Panc1 (cell line): Measurements from ENCODE around the gene CIB4. TPM values are rescaled to one million over a fixed set of nuclear protein-coding genes. Genes with fewer than 3 reads are reported as not detected.

Source experiments
- ATAC-seq: fragments of 200-7000 bp; cut with Tn5 transposase; 2 replicates; pipeline ENCODE4 v1.9.1; 2020; ENCODE audit warnings: mild to moderate bottlenecking, moderate library complexity
- BruUV-seq: library from RNA; stranded (reverse); fragments of 400-500 nt; replicated peaks from 2 replicates; lab custom pipeline; 2021; lab: Mats Ljungman, UMichigan
- CTCF ChIA-PET: fragments of 300-600 bp; sonication (Branson Sonifier 250); formaldehyde crosslinking; loops from one replicate; lab custom pipeline; 2022; ENCODE audit warnings: antibody characterized with exemption; lab: Charles Lee
- POLR2A ChIA-PET: fragments of 300-600 bp; sonication (Branson Sonifier 250); formaldehyde crosslinking; loops from one replicate; lab custom pipeline; 2022; ENCODE audit warnings: antibody characterized with exemption; lab: Charles Lee
- DNase-seq: peaks from one replicate; pipeline ENCODE4 v3.0.0-alpha.2; 2010; ENCODE audit warnings: low read depth, low spot score
- H3K27ac ChIP-seq: 2 replicates; pipeline ENCODE4 v1.5.1; 2011; ENCODE audit warnings: mild to moderate bottlenecking, low read length, inconsistent platforms
- H3K27me3 ChIP-seq: fragments of 200-500 bp; sonication (Bioruptor generic); 2 replicates; pipeline ENCODE4 v1.6.0; 2014; ENCODE audit warnings: low read length, inconsistent platforms; ENCODE audit not compliant: control insufficient read depth, insufficient read depth
- H3K36me3 ChIP-seq: fragments of 200-500 bp; sonication (Bioruptor generic); 2 replicates; pipeline ENCODE4 v1.5.1; 2014; ENCODE audit warnings: inconsistent platforms, mild to moderate bottlenecking, low read length, moderate library complexity; ENCODE audit not compliant: control insufficient read depth, insufficient read depth
- H3K4me1 ChIP-seq: 2 replicates; pipeline ENCODE4 v1.5.1; 2011; ENCODE audit warnings: inconsistent platforms, mild to moderate bottlenecking, low read length, moderate library complexity; ENCODE audit not compliant: control insufficient read depth, insufficient read depth
- H3K4me3 ChIP-seq, 2 experiments: 2 replicates each; pipeline ENCODE4 v1.5.1; 2011 to 2012; ENCODE audit warnings: low read depth in 2 of 2, low read length in 2 of 2, mild to moderate bottlenecking in 2 of 2, inconsistent platforms in 1 of 2, moderate library complexity in 1 of 2
- H3K9me3 ChIP-seq: fragments of 200-500 bp; sonication (Bioruptor generic); 2 replicates; pipeline ENCODE4 v1.5.1; 2014; ENCODE audit warnings: low read depth, mild to moderate bottlenecking, inconsistent platforms, low read length, moderate library complexity; ENCODE audit not compliant: control insufficient read depth, insufficient read depth
- CTCF ChIP-seq: fragments of 450-650 bp; IDR thresholded peaks from 2 replicates; pipeline ENCODE4 v1.5.1; 2017; ENCODE audit warnings: mild to moderate bottlenecking
- POLR2AphosphoS5 ChIP-seq: IDR thresholded peaks from 2 replicates; pipeline ENCODE4 v1.6.1; 2012; ENCODE audit warnings: mild to moderate bottlenecking, low read depth, low read length, moderate library complexity
- REST ChIP-seq, 2 experiments: IDR thresholded peaks; 2 replicates each; pipeline ENCODE4 v1.6.1; 2011 to 2012; ENCODE audit warnings: low read depth in 2 of 2, control low read depth in 1 of 2, low read length in 1 of 2, mild to moderate bottlenecking in 1 of 2, moderate library complexity in 1 of 2; ENCODE audit not compliant: insufficient read depth in 1 of 2
- SIN3A ChIP-seq: IDR thresholded peaks from 2 replicates; pipeline ENCODE4 v1.6.1; 2012; ENCODE audit warnings: low read depth, mild to moderate bottlenecking, low read length, moderate library complexity, borderline replicate concordance; ENCODE audit not compliant: insufficient read depth
- TCF7L2 ChIP-seq: IDR thresholded peaks from 2 replicates; pipeline ENCODE4 v1.6.1; 2011; ENCODE audit warnings: mild to moderate bottlenecking, low read depth, low read length, inconsistent platforms
- in situ Hi-C: cut with HindIII; loops from 2 replicates; pipeline ENCODE4 v1.10.0; 2016; ENCODE audit warnings: low sequenced_read_pairs, low pct_unique_long_range_greater_than_20kb
- intact Hi-C: fragments of 100-400 bp; cut with micrococcal nuclease; formaldehyde crosslinking; loops from one replicate; pipeline ENCODE4 v1.10.0; 2022; ENCODE audit not compliant: unreplicated experiment
- total RNA-seq: library from RNA; stranded (reverse); gene quantifications from one replicate; pipeline ENCODE4 v1.2.1, GENCODE V29; 2021; ENCODE audit not compliant: unreplicated experiment

Gene CIB4
- total RNA-seq, 1 experiment from 2014 or later: 0.33 TPM

- H3K36me3 ChIP-seq: no peaks in the 10 kb centered on the region
- H3K4me3 ChIP-seq: no peak overlapping the region
- no peaks in the 10 kb centered on the region for H3K9me3 ChIP-seq
- DNase-seq: no peak
- no peaks in the 10 kb centered on the region for H3K27me3 ChIP-seq
- peaks cover 13% of the 10 kb centered on the region for H3K4me1 ChIP-seq
- no peak for ATAC-seq
- H3K27ac ChIP-seq: peak overlapping the region; percentile 48; the same call in 1 of the 2 replicates
- in situ Hi-C loops (no loop called here), intact Hi-C loops (no loop called here)
- BruUV-seq: no TSS peak
- no peak for TF ChIP-seq TCF7L2
- TF ChIP-seq SIN3A: no peak
- no peak for TF ChIP-seq CTCF
- CTCF ChIA-PET: no interaction called here
- POLR2A ChIA-PET: no interaction called here
Observed at GRCh38 chr2:26609205-26609631, 31.9 kb downstream of the CIB4 start.

GRCh38 chr2:26608557-26608956 lies 32.6 kb downstream of the CIB4 start:
- Histone ChIP-seq H3K36me3 (no peaks in the 10 kb centered on the region), H3K4me3 (no peak overlapping the region), H3K9me3 (no peaks in the 10 kb centered on the region), H3K4me1 (peaks cover 10% of the 10 kb centered on the region), H3K27ac (no peak overlapping the region), H3K27me3 (no peaks in the 10 kb centered on the region)
- intact Hi-C loops (no loop called here), in situ Hi-C loops (no loop called here)
- DNase-seq (no peak), ATAC-seq (no peak)
- ChIA-PET POLR2A (no interaction called here), CTCF (no interaction called here)
- TF ChIP-seq POLR2AphosphoS5 (no peak), SIN3A (no peak), REST (IDR thresholded peaks at IDR 0.05; ENCODE audit: insufficient read depth in 1 of 2, low read depth in 2 of 2, low read length in 1 of 2) (no peak), TCF7L2 (no peak), CTCF (no peak)
- BruUV-seq: no TSS peak
